Prostate gland (tissue), 2 donors: ENCODE measurements around the gene TCF7L2.

Experiments used
- POLR2A ChIP-seq: fragments of 450-650 bp; IDR thresholded peaks from one replicate; pipeline ENCODE4 v1.6.1; 2016; ENCODE audit warnings: antibody characterized with exemption, mild to moderate bottlenecking
- POLR2AphosphoS5 ChIP-seq: sonication (generic); formaldehyde crosslinking; IDR thresholded peaks from one replicate; pipeline ENCODE4 v1.6.1; 2017; ENCODE audit warnings: antibody characterized with exemption
- TF ChIP-seq, protein P1 (sequence below), 4 experiments: fragments of 200-600 bp in 2 of 4; fragments of 450-650 bp in 2 of 4; sonication (generic) in 2 of 4; IDR thresholded peaks; 1 replicate in 3 of 4; 2 replicates in 1 of 4; pipeline ENCODE4 v1.5.1; 2016 to 2019; ENCODE audit warnings: antibody characterized with exemption in 4 of 4, mild to moderate bottlenecking in 2 of 4, moderate library complexity in 2 of 4

DNA sequence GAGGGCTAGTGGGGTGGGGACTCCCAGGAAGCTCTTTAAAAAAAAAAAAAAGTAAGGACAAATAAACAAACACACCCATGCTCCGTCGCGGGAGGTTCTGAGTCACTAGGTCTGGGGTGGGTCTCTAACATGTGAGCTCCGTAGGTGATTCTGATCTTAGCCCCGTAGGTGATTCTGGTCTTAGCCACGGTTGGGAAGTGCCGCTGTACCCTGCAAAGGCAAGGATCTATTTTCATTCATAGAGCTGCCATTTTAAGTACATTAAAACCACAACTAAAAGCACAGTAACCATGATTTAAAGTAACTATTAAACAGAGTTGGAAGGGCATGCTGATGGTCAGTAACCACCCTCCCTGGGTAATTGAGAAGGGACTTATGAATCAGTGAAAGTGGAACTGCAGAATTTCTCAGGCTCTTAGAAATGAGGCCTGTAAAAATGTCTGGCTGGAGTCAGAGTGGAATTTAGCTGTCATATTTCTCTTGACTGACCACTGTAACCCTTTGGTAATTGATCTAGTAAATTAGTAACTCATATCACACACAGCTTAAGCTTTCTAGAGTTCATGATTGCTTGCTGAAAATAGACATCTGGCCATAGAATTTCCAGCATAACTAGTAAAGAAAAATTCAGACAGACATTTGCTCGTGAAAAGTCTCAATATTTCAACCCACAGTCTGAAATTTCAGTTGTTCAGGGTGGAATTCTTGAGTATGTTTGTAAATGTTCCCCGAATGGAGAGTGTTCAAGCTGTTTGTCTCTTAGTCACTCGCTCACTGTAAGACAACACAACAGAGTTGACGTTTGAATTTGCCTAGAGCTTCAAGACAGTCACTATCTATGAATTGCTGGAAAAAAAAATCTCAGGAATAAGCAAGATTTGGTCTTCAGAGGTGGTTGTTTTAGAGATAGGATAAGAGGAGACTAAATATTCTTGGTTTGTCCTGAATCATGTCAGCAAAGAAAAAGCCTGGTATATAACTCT lies 34.2 kb upstream of the TCF7L2 start:
- TF ChIP-seq, protein P1, sequence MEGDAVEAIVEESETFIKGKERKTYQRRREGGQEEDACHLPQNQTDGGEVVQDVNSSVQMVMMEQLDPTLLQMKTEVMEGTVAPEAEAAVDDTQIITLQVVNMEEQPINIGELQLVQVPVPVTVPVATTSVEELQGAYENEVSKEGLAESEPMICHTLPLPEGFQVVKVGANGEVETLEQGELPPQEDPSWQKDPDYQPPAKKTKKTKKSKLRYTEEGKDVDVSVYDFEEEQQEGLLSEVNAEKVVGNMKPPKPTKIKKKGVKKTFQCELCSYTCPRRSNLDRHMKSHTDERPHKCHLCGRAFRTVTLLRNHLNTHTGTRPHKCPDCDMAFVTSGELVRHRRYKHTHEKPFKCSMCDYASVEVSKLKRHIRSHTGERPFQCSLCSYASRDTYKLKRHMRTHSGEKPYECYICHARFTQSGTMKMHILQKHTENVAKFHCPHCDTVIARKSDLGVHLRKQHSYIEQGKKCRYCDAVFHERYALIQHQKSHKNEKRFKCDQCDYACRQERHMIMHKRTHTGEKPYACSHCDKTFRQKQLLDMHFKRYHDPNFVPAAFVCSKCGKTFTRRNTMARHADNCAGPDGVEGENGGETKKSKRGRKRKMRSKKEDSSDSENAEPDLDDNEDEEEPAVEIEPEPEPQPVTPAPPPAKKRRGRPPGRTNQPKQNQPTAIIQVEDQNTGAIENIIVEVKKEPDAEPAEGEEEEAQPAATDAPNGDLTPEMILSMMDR (IDR thresholded peaks at IDR 0.05) = no peak
- no peak for TF ChIP-seq POLR2A
- TF ChIP-seq POLR2AphosphoS5 = no peak
